IMR-90 (cell line): ENCODE data around the gene FAM193A. TPM values are rescaled to one million over a fixed set of nuclear protein-coding genes. Genes with fewer than 3 reads are reported as not detected.

Experiments used
- ATAC-seq: fragments of 200-7000 bp; cut with Tn5 transposase; 2 replicates; pipeline ENCODE4 v1.9.1; 2020; ENCODE audit warnings: low read depth, mild to moderate bottlenecking, moderate library complexity
- BruUV-seq: library from RNA; stranded (reverse); fragments of 400-500 nt; replicated peaks from 2 replicates; lab custom pipeline; 2021; lab: Mats Ljungman, UMichigan
- CTCF ChIA-PET: fragments of 300-600 bp; formaldehyde crosslinking; extraction: SDS; loops from one replicate; lab custom pipeline; 2021; ENCODE audit warnings: antibody characterized with exemption; lab: Yijun Ruan, JAX
- POLR2A ChIA-PET: fragments of 300-600 bp; sonication (Branson Sonifier 250); formaldehyde crosslinking; loops from one replicate; lab custom pipeline; 2022; ENCODE audit warnings: antibody characterized with exemption; ENCODE audit not compliant: unreplicated experiment; lab: Charles Lee
- DNase-seq: peaks from one replicate; pipeline ENCODE4 v3.0.0; 2013
- H2AFZ ChIP-seq: replicated peaks from 2 replicates; pipeline ENCODE3; 2013; ENCODE audit warnings: low read length, mild to moderate bottlenecking; ENCODE audit not compliant: poor library complexity
- H2AK5ac ChIP-seq: 2 replicates; pipeline ENCODE4 v1.6.1; 2013; ENCODE audit warnings: low read depth, low read length, inconsistent platforms
- H2AK9ac ChIP-seq: replicated peaks from 2 replicates; pipeline ENCODE3; 2013; ENCODE audit warnings: mild to moderate bottlenecking, low read depth, low read length, moderate library complexity; ENCODE audit not compliant: poor library complexity
- H2BK120ac ChIP-seq: 2 replicates; pipeline ENCODE4 v1.6.1; 2013; ENCODE audit warnings: low read depth, low read length, inconsistent platforms
- H2BK15ac ChIP-seq: 3 replicates; pipeline ENCODE4 v1.6.1; 2013; ENCODE audit warnings: low read depth, low read length, inconsistent platforms
- H2BK20ac ChIP-seq: 2 replicates; pipeline ENCODE4 v1.6.1; 2013; ENCODE audit warnings: low read depth, mild to moderate bottlenecking, inconsistent platforms, low read length, moderate library complexity
- H2BK5ac ChIP-seq: 2 replicates; pipeline ENCODE4 v1.6.1; 2013; ENCODE audit warnings: mild to moderate bottlenecking, low read depth, low read length, inconsistent platforms; ENCODE audit not compliant: poor library complexity, severe bottlenecking
- H3K14ac ChIP-seq: replicated peaks from 2 replicates; pipeline ENCODE4 v1.6.1; 2013; ENCODE audit warnings: low read depth, low read length, inconsistent platforms
- H3K18ac ChIP-seq: 2 replicates; pipeline ENCODE4 v1.6.1; 2013; ENCODE audit warnings: low read depth, low read length, control low read depth
- H3K23ac ChIP-seq: 2 replicates; pipeline ENCODE4 v1.6.1; 2013; ENCODE audit warnings: low read depth, low read length, inconsistent platforms
- H3K27ac ChIP-seq: 2 replicates; pipeline ENCODE4 v1.5.1; 2013; ENCODE audit warnings: mild to moderate bottlenecking, control low read depth, low read length; ENCODE audit not compliant: insufficient read depth
- H3K27me3 ChIP-seq: 2 replicates; pipeline ENCODE4 v1.6.1; 2013; ENCODE audit warnings: low read length; ENCODE audit not compliant: control insufficient read depth, insufficient read depth
- H3K36me3 ChIP-seq: 2 replicates; pipeline ENCODE4 v1.6.1; 2013; ENCODE audit warnings: low read length, mixed read lengths; ENCODE audit not compliant: control insufficient read depth, insufficient read depth
- H3K4ac ChIP-seq: 2 replicates; pipeline ENCODE4 v1.6.1; 2013; ENCODE audit warnings: low read depth, low read length, inconsistent platforms
- H3K4me1 ChIP-seq: 2 replicates; pipeline ENCODE4 v1.6.1; 2013; ENCODE audit warnings: low read length, mixed read lengths; ENCODE audit not compliant: control insufficient read depth, insufficient read depth
- H3K4me2 ChIP-seq: 2 replicates; pipeline ENCODE4 v1.6.1; 2013; ENCODE audit warnings: low read depth, mild to moderate bottlenecking, control low read depth, low read length, moderate library complexity
- H3K4me3 ChIP-seq: 2 replicates; pipeline ENCODE4 v1.5.1; 2013; ENCODE audit warnings: low read depth, mild to moderate bottlenecking, control low read depth, low read length, moderate library complexity; ENCODE audit not compliant: insufficient read depth
- H3K56ac ChIP-seq: 2 replicates; pipeline ENCODE4 v1.6.1; 2013; ENCODE audit warnings: low read length, inconsistent platforms; ENCODE audit not compliant: insufficient read depth; ENCODE audit errors: extremely low read depth
- H3K79me1 ChIP-seq, 2 experiments: 2 replicates each; pipeline ENCODE4 v1.6.1; 2013; ENCODE audit warnings: low read length in 2 of 2, inconsistent platforms in 1 of 2, low read depth in 1 of 2
- H3K9ac ChIP-seq: 2 replicates; pipeline ENCODE4 v1.6.1; 2013; ENCODE audit warnings: low read depth, low read length, control low read depth
- H3K9me1 ChIP-seq: 2 replicates; pipeline ENCODE4 v1.6.1; 2013; ENCODE audit warnings: low read length, inconsistent platforms; ENCODE audit not compliant: insufficient read depth
- H3K9me3 ChIP-seq: 2 replicates; pipeline ENCODE4 v1.6.1; 2013; ENCODE audit warnings: low read length; ENCODE audit not compliant: control insufficient read depth, insufficient read depth
- H4K20me1 ChIP-seq: 2 replicates; pipeline ENCODE4 v1.6.1; 2013; ENCODE audit warnings: low read length, inconsistent platforms; ENCODE audit not compliant: insufficient read depth
- H4K5ac ChIP-seq: 2 replicates; pipeline ENCODE4 v1.6.1; 2013; ENCODE audit warnings: mild to moderate bottlenecking, low read depth, low read length, control low read depth
- H4K8ac ChIP-seq, 2 experiments: 2 replicates each; pipeline ENCODE4 v1.6.1; 2013; ENCODE audit warnings: low read depth in 2 of 2, low read length in 2 of 2, control low read depth in 1 of 2, inconsistent platforms in 1 of 2
- H4K91ac ChIP-seq: 2 replicates; pipeline ENCODE4 v1.6.1; 2013; ENCODE audit warnings: low read depth, low read length, inconsistent platforms; ENCODE audit not compliant: insufficient read depth
- BHLHE40 ChIP-seq: fragments of 150-350 bp; IDR thresholded peaks from 2 replicates; pipeline ENCODE4 v1.6.1; 2016; ENCODE audit warnings: mild to moderate bottlenecking, low read depth, low read length
- MAFK ChIP-seq: IDR thresholded peaks from 2 replicates; pipeline ENCODE4 v1.6.1; 2012; ENCODE audit warnings: low read depth, low read length, improper control_type of control experiment
- WGBS, 2 experiments: methylation state at CpG; one replicate each; pipeline versions ENCODE4 v1.1.5 to v1.1.7; 2013; ENCODE audit warnings: missing lambda C conversion rate in 2 of 2; ENCODE audit not compliant: insufficient read length in 1 of 2; ENCODE audit errors: extremely low coverage in 2 of 2; 5-methylcytosine and 5-hydroxymethylcytosine counted together
- dilution Hi-C: fragments of 300-500 bp; cut with HindIII; formaldehyde crosslinking; loops from one replicate; pipeline ENCODE4 v1.14.3; 2018; ENCODE audit warnings: low sequenced_read_pairs; ENCODE audit not compliant: unreplicated experiment
- in situ Hi-C: fragments of 300-500 bp; cut with MboI; formaldehyde crosslinking; loops from 3 replicates; pipeline ENCODE4 v1.14.3; 2019; ENCODE audit warnings: low sequenced_read_pairs, inconsistent platforms, mixed read lengths
- intact Hi-C: fragments of 100-400 bp; cut with micrococcal nuclease; formaldehyde crosslinking; loops from 2 replicates; pipeline ENCODE4 v1.10.0; 2022
- polyA plus RNA-seq, 3 experiments: library from polyadenylated mRNA; depleted of rRNA; stranded (reverse); fragments of >200 nt; gene quantifications; 2 replicates each; pipeline ENCODE4 v1.2.3, GENCODE V29; 2012; ENCODE audit warnings: low replicate concordance in 1 of 3
- total RNA-seq: library from RNA; depleted of rRNA; stranded (reverse); fragments of >200 nt; gene quantifications from 2 replicates; pipeline ENCODE4 v1.2.3, GENCODE V29; 2012

The FAM193A gene
- total and polyA plus RNA-seq, 2 of the 4 experiments (the other 2 are of a cell fraction), result 6.8 to 11.0 TPM

GRCh38 chr4:2578106-2578505 lies 41.7 kb downstream of the FAM193A start:
- Histone ChIP-seq H3K4me1 (peaks cover 4% of the 10 kb centered on the region; the same call in 1 of the 2 replicates), H3K4me2 (no peak overlapping the region), H3K14ac (no peak overlapping the region), H4K91ac (no peak overlapping the region), H3K27ac (no peak overlapping the region), H3K4me3 (no peak overlapping the region), H4K8ac (no peak overlapping the region), H2AK9ac (no peak overlapping the region), H2AK5ac (no peak overlapping the region), H3K56ac (no peak overlapping the region), H2AFZ (no peak overlapping the region), H3K9ac (no peak overlapping the region), H3K9me3 (no peaks in the 10 kb centered on the region), H3K36me3 (no peaks in the 10 kb centered on the region), H3K4ac (no peak overlapping the region), H2BK15ac (no peak overlapping the region), H2BK5ac (no peak overlapping the region), H4K20me1 (peaks cover 88% of the 10 kb centered on the region), H2BK20ac (no peak overlapping the region), H4K5ac (no peak overlapping the region), H3K18ac (no peak overlapping the region), H2BK120ac (no peak overlapping the region), H3K27me3 (no peaks in the 10 kb centered on the region), H3K79me1 (peaks cover 34 to 82% of the 10 kb centered on the region in 2 experiments), H3K9me1 (peaks cover 24% of the 10 kb centered on the region), H3K23ac (no peak overlapping the region)
- in situ Hi-C loops, result no loop called here
- no peak for DNase-seq
- 0 out of 2 replicates have a peak, but pooled peaks have one; percentile 11 for TF ChIP-seq MAFK
- TF ChIP-seq BHLHE40, result no peak
- CTCF ChIA-PET, result no interaction called here
- intact Hi-C loops, result no loop called here
- dilution Hi-C loops, result no loop called here
- BruUV-seq, result no TSS peak
- WGBS, 2 experiments, result no CpG with 5 or more reads among the region's 4 CpGs
- POLR2A ChIA-PET, result no interaction called here
- no peak for ATAC-seq
